ENCODE results near the gene ARL6.

GRCh38 chr3:97820780-97821179 lies 56.2 kb downstream of the ARL6 start:
- TF ChIP-seq EZH2 (IDR thresholded peaks at IDR 0.05), result no peak
- TF ChIP-seq POLR2AphosphoS5 (IDR thresholded peaks at IDR 0.05; ENCODE audit: borderline replicate concordance, low read depth, low read length), result no peak
